Common myeloid progenitor, CD34-positive (primary cell): ENCODE measurements around the gene PLCB4.
A peak's percentile ranks its signal among the peaks of the same experiment; 100 is the strongest.

Experiments used
- CTCF ChIA-PET: fragments of 350-600 bp; sonication (Branson Sonifier 250); formaldehyde crosslinking; loops from one replicate; lab custom pipeline; 2021; ENCODE audit warnings: antibody characterized with exemption; lab: Charles Lee
- POLR2A ChIA-PET: fragments of 350-600 bp; sonication (Branson Sonifier 250); formaldehyde crosslinking; loops from one replicate; lab custom pipeline; 2021; ENCODE audit warnings: antibody characterized with exemption; lab: Charles Lee
- DNase-seq, 3 donors: peaks; one replicate each; pipeline versions ENCODE4 v3.0.0 to v3.0.0-alpha.2; 2013
- H3K27ac ChIP-seq, 2 experiments: 1 replicate in 1 of 2; 2 replicates in 1 of 2; pipeline ENCODE4 v1.7.0; 2013; ENCODE audit warnings: inconsistent platforms in 2 of 2, low read length in 2 of 2, mild to moderate bottlenecking in 2 of 2, low read depth in 1 of 2, moderate library complexity in 1 of 2; ENCODE audit not compliant: severe bottlenecking in 2 of 2, insufficient read depth in 1 of 2, poor library complexity in 1 of 2
- H3K27me3 ChIP-seq, 5 experiments: replicated peaks in 2 of 5; 1 replicate in 3 of 5; 2 replicates in 2 of 5; pipeline versions ENCODE4 v1.6.1 to v1.7.0; 2013; ENCODE audit warnings: low read length in 4 of 5, mild to moderate bottlenecking in 2 of 5, moderate library complexity in 2 of 5, inconsistent platforms in 1 of 5; ENCODE audit not compliant: insufficient read depth in 5 of 5, control insufficient read depth in 4 of 5
- H3K36me3 ChIP-seq, 4 experiments: 1 replicate in 2 of 4; 2 replicates in 2 of 4; pipeline versions ENCODE4 v1.6.1 to v1.7.0; 2013; ENCODE audit warnings: low read length in 3 of 4, control low read depth in 1 of 4, mild to moderate bottlenecking in 1 of 4; ENCODE audit not compliant: control insufficient read depth in 4 of 4, insufficient read depth in 4 of 4
- H3K4me1 ChIP-seq, 4 experiments: 1 replicate in 3 of 4; 2 replicates in 1 of 4; pipeline versions ENCODE4 v1.6.1 to v1.7.1; 2013; ENCODE audit warnings: low read length in 3 of 4, mild to moderate bottlenecking in 3 of 4, control low read depth in 1 of 4, inconsistent platforms in 1 of 4, moderate library complexity in 1 of 4; ENCODE audit not compliant: control insufficient read depth in 4 of 4, insufficient read depth in 4 of 4; ENCODE audit errors: control extremely low read depth in 1 of 4
- H3K4me3 ChIP-seq, 7 experiments: 1 replicate in 4 of 7; 2 replicates in 3 of 7; pipeline versions ENCODE4 v1.5.1 to v1.7.0; 2013; ENCODE audit warnings: mild to moderate bottlenecking in 7 of 7, low read length in 6 of 7, moderate library complexity in 6 of 7, inconsistent platforms in 2 of 7, low read depth in 2 of 7, control low read depth in 1 of 7; ENCODE audit not compliant: insufficient read depth in 4 of 7, control insufficient read depth in 1 of 7; ENCODE audit errors: extremely low read depth in 1 of 7
- H3K9me3 ChIP-seq, 5 experiments: 1 replicate in 4 of 5; 2 replicates in 1 of 5; pipeline versions ENCODE4 v1.6.1 to v1.7.1; 2013; ENCODE audit warnings: low read length in 4 of 5, mild to moderate bottlenecking in 2 of 5, inconsistent platforms in 1 of 5, low read depth in 1 of 5, moderate library complexity in 1 of 5; ENCODE audit not compliant: control insufficient read depth in 4 of 5, insufficient read depth in 2 of 5; ENCODE audit errors: control extremely low read depth in 1 of 5
- WGBS: methylation state at CpG from one replicate; pipeline ENCODE4 v1.1.5; 2013; ENCODE audit not compliant: insufficient coverage; 5-methylcytosine and 5-hydroxymethylcytosine counted together

The PLCB4 gene

DNA sequence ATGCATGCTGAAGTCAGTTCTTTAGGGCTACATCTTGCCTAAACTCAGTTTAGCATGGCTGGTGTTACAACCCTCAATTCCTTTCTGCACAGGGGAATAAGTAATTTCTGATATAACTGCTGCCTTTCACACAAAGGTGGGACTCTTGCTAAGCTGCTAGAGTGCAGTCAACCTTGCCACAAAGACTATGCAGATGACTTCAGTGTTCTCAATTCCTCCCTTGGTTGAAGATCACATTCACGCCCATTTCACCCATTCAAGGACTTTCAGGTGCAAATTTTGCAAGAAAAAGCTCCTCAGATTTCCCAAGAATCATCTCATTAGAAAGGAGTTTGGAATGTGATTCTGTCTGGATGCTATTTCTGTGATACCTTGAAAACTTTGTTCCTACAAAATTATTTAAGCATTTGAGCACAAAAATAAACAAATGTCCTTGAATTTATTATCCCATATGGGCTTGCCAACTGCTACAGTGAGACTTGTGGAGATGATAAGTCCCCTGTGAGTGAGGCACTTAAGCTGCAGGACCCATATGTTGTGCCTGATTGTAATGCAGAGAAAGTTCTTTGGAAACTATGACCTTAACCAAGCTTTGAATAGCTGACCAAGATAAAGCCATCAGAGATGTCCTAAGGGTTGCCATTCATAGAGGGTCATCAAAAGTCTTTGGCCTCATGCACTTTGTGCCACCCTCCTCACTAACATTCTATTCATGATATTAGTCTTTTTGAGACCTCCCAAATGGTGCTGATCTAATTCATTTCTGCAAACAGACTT lies 111.8 kb downstream of the PLCB4 start:
- CTCF ChIA-PET = interaction anchor here (0.6 to 1.8 kb wide), 2 partner anchors 10 to 23 kb away, joined by 3 to 4 read pairs; no protein-coding TSS in a partner anchor
- Histone ChIP-seq H3K4me3 (no peak overlapping the region), H3K4me1 (peaks cover 0 to 6% (median 0%) of the 10 kb centered on the region in 4 experiments), H3K36me3 (no peaks in the 10 kb centered on the region), H3K27me3 (no peaks in the 10 kb centered on the region), H3K9me3 (no peaks in the 10 kb centered on the region), H3K27ac (no peak overlapping the region)
- POLR2A ChIA-PET = no interaction called here
- DNase-seq = no peak
- no CpG with 5 or more reads among the region's 1 CpG for WGBS

DNA sequence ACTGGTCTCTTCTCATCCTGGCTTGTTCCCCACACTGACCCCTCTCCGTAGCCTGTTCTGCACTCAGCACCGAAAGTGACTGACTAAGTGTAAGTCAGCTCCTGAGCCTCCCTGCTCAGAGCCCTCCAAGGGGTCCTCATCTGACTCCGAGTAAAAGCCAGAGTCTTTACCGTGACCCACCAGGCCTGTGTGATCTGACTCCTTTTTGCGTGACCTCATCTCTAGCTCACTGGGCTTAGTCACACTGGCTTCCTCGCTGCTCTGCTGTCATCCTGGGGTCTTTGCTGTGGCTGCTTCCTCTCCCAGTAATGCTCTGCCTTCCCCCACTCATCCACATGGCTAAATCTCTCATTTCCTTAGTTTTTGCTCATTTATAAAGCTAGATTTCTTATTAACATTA lies 116.6 kb downstream of the PLCB4 start:
- peak in 2 of 3 donors; percentile 28 to 50 for DNase-seq
- H3K4me1 ChIP-seq = peaks cover 0 to 7% (median 4%) of the 10 kb centered on the region in 4 experiments
- H3K27ac ChIP-seq = no peak overlapping the region
- no peaks in the 10 kb centered on the region for H3K9me3 ChIP-seq
- 93% methylated on average over 6 of the region's 6 CpGs for WGBS
- no peaks in the 10 kb centered on the region for H3K27me3 ChIP-seq
- CTCF ChIA-PET = interaction anchor here (1.6 to 2.2 kb wide), 2 partner anchors 13 to 18 kb away, joined by 4 to 9 read pairs; no protein-coding TSS in a partner anchor
- H3K36me3 ChIP-seq = no peaks in the 10 kb centered on the region
- no peak overlapping the region for H3K4me3 ChIP-seq
- POLR2A ChIA-PET = interaction anchor here (1.0 kb wide), 1 partner anchor 17 kb away, joined by 3 read pairs; no protein-coding TSS in a partner anchor

DNA sequence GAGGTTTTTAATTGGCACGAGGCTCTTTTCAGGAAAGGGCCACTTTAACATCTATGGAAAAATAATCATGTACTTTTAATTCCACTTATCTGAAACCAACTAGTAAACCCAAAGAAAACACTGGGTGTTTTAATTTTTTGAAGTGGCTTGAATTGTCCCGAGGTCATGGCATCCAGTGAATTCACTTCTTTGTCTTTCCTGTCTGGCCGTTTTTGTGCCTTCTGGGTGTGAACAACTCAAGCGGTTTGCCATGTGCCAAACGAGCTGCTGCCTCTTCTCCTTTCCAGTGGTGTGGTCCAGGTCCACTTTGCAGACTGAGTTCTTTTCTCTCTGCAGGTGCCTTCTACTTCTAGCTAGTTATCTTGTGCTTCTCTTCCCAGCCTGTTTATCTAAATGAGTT lies 117.5 kb downstream of the PLCB4 start:
- Histone ChIP-seq H3K27ac (no peak overlapping the region), H3K4me3 (no peak overlapping the region), H3K27me3 (no peaks in the 10 kb centered on the region), H3K4me1 (peaks cover 0 to 7% (median 4%) of the 10 kb centered on the region in 4 experiments), H3K36me3 (no peaks in the 10 kb centered on the region), H3K9me3 (no peaks in the 10 kb centered on the region)
- CTCF ChIA-PET = interaction anchor here (0.6 to 1.6 kb wide), 2 partner anchors 17 to 330 kb away, joined by 3 to 4 read pairs; no protein-coding TSS in a partner anchor
- WGBS = 61% methylated on average over 4 of the region's 5 CpGs
- POLR2A ChIA-PET = no interaction called here
- peak in 1 of 3 donors; percentile 22 for DNase-seq

DNA sequence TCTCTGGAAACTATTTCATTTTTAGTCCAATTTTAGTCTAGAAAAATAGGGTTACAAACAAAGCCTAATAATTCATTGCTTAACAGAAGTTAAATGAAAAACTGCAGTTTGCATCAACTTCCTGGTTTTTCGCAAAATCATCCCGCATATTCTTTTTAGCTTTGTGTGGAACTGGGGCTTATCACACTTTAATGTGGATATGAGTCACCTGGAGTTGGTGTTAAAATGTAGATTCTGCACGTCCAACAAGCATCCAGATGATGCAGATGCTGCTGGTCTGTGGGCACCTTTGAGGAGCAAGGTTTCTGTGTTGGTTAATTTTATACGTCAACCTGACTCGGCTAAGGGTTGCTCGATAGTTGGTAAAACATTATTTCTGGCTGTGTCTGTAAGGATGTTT lies 126.1 kb downstream of the PLCB4 start:
- peaks cover 0 to 9% (median 5%) of the 10 kb centered on the region in 4 experiments for H3K4me1 ChIP-seq
- H3K36me3 ChIP-seq = peaks cover 0 to 2% (median 0%) of the 10 kb centered on the region in 4 experiments
- H3K4me3 ChIP-seq = peak overlapping the region in 2 of 7 experiments; percentile 13 to 19
- 81% methylated on average over 3 of the region's 6 CpGs for WGBS
- H3K27ac ChIP-seq = no peak overlapping the region
- CTCF ChIA-PET = no interaction called here
- POLR2A ChIA-PET = interaction anchor here (0.6 to 0.8 kb wide), 2 partner anchors 354 to 1566 kb away, joined by 3 read pairs; no protein-coding TSS in a partner anchor
- H3K27me3 ChIP-seq = no peaks in the 10 kb centered on the region
- DNase-seq = peak; percentile 23 to 79 (median 67)
- no peaks in the 10 kb centered on the region for H3K9me3 ChIP-seq

DNA sequence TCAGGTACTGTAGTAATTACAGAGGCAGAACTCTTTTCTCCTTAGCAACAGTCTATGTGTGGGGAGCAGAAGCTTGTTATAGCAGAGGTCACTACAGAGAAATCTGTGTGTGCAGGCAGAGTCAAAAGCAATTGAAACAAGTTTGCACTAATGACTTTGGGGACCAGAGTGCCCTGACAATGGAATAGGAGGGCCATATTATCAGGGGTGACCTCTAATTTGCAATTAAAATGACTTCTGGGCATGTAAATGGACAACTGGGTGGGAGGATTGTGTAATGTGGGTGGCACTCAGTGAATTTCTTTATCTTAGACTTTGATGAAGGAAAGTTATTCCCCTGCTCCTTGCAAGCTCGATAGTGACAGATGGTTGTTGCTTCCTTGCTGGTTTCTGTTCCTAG lies 127.2 kb downstream of the PLCB4 start:
- Histone ChIP-seq H3K4me3 (no peak overlapping the region), H3K27ac (no peak overlapping the region), H3K9me3 (no peaks in the 10 kb centered on the region), H3K36me3 (peaks cover 0 to 2% (median 0%) of the 10 kb centered on the region in 4 experiments), H3K27me3 (no peaks in the 10 kb centered on the region), H3K4me1 (peaks cover 0 to 9% (median 7%) of the 10 kb centered on the region in 4 experiments)
- DNase-seq = no peak
- CTCF ChIA-PET = interaction anchor here (1.0 kb wide), 1 partner anchor 28 kb away, joined by 3 read pairs; no protein-coding TSS in a partner anchor
- WGBS = no CpG with 5 or more reads among the region's 1 CpG
- POLR2A ChIA-PET = no interaction called here

DNA sequence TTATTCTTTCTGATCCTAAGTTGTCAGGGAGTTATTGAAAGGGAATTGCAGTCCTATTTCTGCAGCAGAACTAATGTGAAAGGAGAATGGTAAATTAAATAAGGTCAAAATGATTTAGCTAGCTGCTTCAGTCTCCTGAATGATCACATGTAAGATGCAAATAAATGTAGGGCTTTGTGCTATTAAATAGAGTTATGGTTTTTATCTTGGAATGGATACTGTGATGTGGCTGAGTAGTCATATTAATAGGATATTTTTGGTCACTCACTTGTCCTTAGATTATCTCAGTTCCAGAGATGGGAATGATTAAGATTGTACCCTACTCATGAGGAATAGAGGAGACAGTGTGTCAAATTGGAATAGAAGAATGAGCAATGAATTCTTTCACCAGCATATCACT lies 129.6 kb downstream of the PLCB4 start:
- Histone ChIP-seq H3K9me3 (no peaks in the 10 kb centered on the region), H3K4me1 (peaks cover 6 to 26% (median 16%) of the 10 kb centered on the region in 4 experiments), H3K4me3 (no peak overlapping the region), H3K27ac (no peak overlapping the region), H3K36me3 (no peaks in the 10 kb centered on the region), H3K27me3 (no peaks in the 10 kb centered on the region)
- no peak for DNase-seq
- ChIA-PET CTCF (no interaction called here), POLR2A (no interaction called here)

DNA sequence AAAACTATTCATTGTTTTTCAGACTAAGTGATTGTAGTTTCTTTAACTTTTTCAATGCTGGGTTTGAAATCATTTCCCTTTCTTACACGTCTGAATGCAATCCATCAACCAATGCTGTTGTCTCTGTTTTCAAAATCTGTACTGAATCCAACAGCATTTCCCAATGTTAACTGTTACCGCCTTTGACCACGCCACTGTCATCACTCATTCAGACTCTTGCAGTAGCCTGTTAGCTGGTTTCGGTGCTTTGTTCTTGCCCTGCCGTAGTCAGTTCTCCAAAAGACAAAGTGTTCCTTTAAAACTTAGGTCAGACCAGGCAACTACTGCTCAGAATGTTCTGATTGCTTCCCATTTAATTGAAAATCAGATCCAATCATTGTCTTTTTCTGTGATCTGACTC lies 131.3 kb downstream of the PLCB4 start:
- Histone ChIP-seq H3K4me3 (no peak overlapping the region), H3K9me3 (no peaks in the 10 kb centered on the region), H3K27me3 (no peaks in the 10 kb centered on the region), H3K4me1 (peaks cover 6 to 23% (median 12%) of the 10 kb centered on the region in 4 experiments), H3K36me3 (no peaks in the 10 kb centered on the region), H3K27ac (no peak overlapping the region)
- CTCF ChIA-PET = interaction anchor here (0.9 kb wide), 1 partner anchor 14 kb away, joined by 4 read pairs; no protein-coding TSS in a partner anchor
- WGBS = 95% methylated on average over 5 of the region's 5 CpGs
- DNase-seq = no peak
- POLR2A ChIA-PET = no interaction called here
